ENCODE measurements around the gene KDM5B.

Gene KDM5B

GRCh38 chr1:202754293-202754692, 53.9 kb downstream of the KDM5B start:
- H4K20me1 ChIP-seq (ENCODE audit: insufficient read depth): no peaks in the 10 kb centered on the region
- no peaks in the 10 kb centered on the region for H3K4me1 ChIP-seq (ENCODE audit: low read depth, poor library complexity, severe bottlenecking)
- no peak for TF ChIP-seq CTCF (conservative IDR thresholded peaks at IDR 0.05; ENCODE audit: low read depth, low read length)
- H3K27me3 ChIP-seq (ENCODE audit: insufficient read depth, low read depth): no peaks in the 10 kb centered on the region
- H2AFZ ChIP-seq (ENCODE audit: low read depth): no peak overlapping the region
- H3K79me2 ChIP-seq (ENCODE audit: insufficient read depth, low read depth): no peaks in the 10 kb centered on the region
- no peak overlapping the region for H3K9ac ChIP-seq
- H3K36me3 ChIP-seq (ENCODE audit: insufficient read depth): no peaks in the 10 kb centered on the region
- H3K4me3 ChIP-seq (IDR thresholded peaks at IDR 0.05; ENCODE audit: insufficient read depth, low read depth, low read length): no peak overlapping the region
- no peak overlapping the region for H3K27ac ChIP-seq
- no peak overlapping the region for H3K4me2 ChIP-seq

GRCh38 chr1:202752774-202753173, 55.4 kb downstream of the KDM5B start:
- no peaks in the 10 kb centered on the region for H4K20me1 ChIP-seq (ENCODE audit: insufficient read depth)
- H3K27me3 ChIP-seq (ENCODE audit: insufficient read depth, low read depth): no peaks in the 10 kb centered on the region
- no peak overlapping the region for H3K4me3 ChIP-seq (IDR thresholded peaks at IDR 0.05; ENCODE audit: insufficient read depth, low read depth, low read length)
- no peaks in the 10 kb centered on the region for H3K36me3 ChIP-seq (ENCODE audit: insufficient read depth)
- no peak overlapping the region for H3K9ac ChIP-seq
- no peak overlapping the region for H2AFZ ChIP-seq (ENCODE audit: low read depth)
- H3K79me2 ChIP-seq (ENCODE audit: insufficient read depth, low read depth): no peaks in the 10 kb centered on the region
- H3K4me1 ChIP-seq (ENCODE audit: low read depth, poor library complexity, severe bottlenecking): no peaks in the 10 kb centered on the region
- H3K4me2 ChIP-seq: no peak overlapping the region
- no peak overlapping the region for H3K27ac ChIP-seq
- no peak for TF ChIP-seq CTCF (conservative IDR thresholded peaks at IDR 0.05; ENCODE audit: low read depth, low read length)

GRCh38 chr1:202750761-202751160, 57.5 kb downstream of the KDM5B start:
- no peak overlapping the region for H2AFZ ChIP-seq (ENCODE audit: low read depth)
- no peak; the same call in 1 of the 2 replicates for TF ChIP-seq CTCF (conservative IDR thresholded peaks at IDR 0.05; ENCODE audit: low read depth, low read length)
- H3K36me3 ChIP-seq (ENCODE audit: insufficient read depth): no peaks in the 10 kb centered on the region
- H3K4me3 ChIP-seq (IDR thresholded peaks at IDR 0.05; ENCODE audit: insufficient read depth, low read depth, low read length): no peak overlapping the region
- H3K9ac ChIP-seq: no peak overlapping the region
- H3K79me2 ChIP-seq (ENCODE audit: insufficient read depth, low read depth): no peaks in the 10 kb centered on the region
- no peaks in the 10 kb centered on the region for H3K27me3 ChIP-seq (ENCODE audit: insufficient read depth, low read depth)
- no peaks in the 10 kb centered on the region for H3K4me1 ChIP-seq (ENCODE audit: low read depth, poor library complexity, severe bottlenecking)
- H3K27ac ChIP-seq: no peak overlapping the region
- no peak overlapping the region for H3K4me2 ChIP-seq
- no peaks in the 10 kb centered on the region for H4K20me1 ChIP-seq (ENCODE audit: insufficient read depth)

- Histone ChIP-seq H3K36me3 (ENCODE audit: insufficient read depth) (no peaks in the 10 kb centered on the region), H3K4me2 (no peak overlapping the region), H3K79me2 (ENCODE audit: insufficient read depth, low read depth) (no peaks in the 10 kb centered on the region), H3K27ac (no peak overlapping the region), H2AFZ (ENCODE audit: low read depth) (no peak overlapping the region), H4K20me1 (ENCODE audit: insufficient read depth) (no peaks in the 10 kb centered on the region), H3K4me1 (ENCODE audit: low read depth, poor library complexity, severe bottlenecking) (no peaks in the 10 kb centered on the region), H3K4me3 (IDR thresholded peaks at IDR 0.05; ENCODE audit: insufficient read depth, low read depth, low read length) (no peak overlapping the region), H3K9ac (no peak overlapping the region), H3K27me3 (ENCODE audit: insufficient read depth, low read depth) (no peaks in the 10 kb centered on the region)
- TF ChIP-seq CTCF (conservative IDR thresholded peaks at IDR 0.05; ENCODE audit: low read depth, low read length): no peak
Measured at GRCh38 chr1:202750024-202750423, 58.2 kb downstream of the KDM5B start.

Measured in KMS-11 (cell line).